NAMALWA (cell line): Measurements from ENCODE around the gene SEC14L3.
A peak's percentile ranks its signal among the peaks of the same experiment; 100 is the strongest.

ENCODE experiments used
- DNase-seq: peaks from one replicate; pipeline ENCODE4 v3.0.0-alpha.2; 2015; ENCODE audit warnings: low spot score

The SEC14L3 gene

DNA sequence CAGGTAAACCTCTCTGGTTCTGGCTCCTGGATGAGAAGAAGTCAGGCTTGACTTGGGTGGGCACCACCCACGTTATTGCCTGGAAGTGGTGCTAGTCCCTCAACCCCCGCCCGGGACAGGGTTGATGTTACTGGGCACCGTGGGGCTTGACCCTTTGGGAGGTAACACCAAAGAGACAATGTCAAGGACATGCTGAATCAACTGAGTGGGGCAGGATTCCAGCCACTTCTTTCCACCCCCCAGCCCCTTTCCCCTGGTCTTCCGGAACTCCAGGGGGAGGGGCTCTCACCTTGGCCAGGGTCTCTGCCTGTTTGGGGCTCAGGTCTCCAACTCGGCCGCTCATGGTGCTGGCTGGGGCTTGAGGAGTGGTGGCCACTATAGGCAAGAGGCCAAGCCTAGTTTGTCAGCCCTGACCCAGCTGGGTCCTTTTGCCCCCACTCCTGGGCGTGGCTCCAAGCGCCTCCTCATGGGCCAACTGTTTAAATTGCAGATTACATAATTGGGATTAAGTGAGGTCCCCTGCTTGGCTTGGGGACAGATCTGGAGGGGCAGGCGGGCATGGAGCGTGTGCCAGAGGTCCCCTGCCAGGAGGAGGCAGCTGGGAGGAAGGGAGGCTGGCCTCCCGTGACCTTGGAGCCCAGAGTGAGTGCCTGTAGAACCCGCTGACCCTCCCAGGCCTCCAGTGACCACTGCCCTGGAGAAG is at the start of gene SEC14L3:
Gene SEC14L3 (minus strand): TSS at position 402 of the 703 bp plus-strand sequence. CDS start 59 bp downstream, at position 343.
- no peak for DNase-seq

DNA sequence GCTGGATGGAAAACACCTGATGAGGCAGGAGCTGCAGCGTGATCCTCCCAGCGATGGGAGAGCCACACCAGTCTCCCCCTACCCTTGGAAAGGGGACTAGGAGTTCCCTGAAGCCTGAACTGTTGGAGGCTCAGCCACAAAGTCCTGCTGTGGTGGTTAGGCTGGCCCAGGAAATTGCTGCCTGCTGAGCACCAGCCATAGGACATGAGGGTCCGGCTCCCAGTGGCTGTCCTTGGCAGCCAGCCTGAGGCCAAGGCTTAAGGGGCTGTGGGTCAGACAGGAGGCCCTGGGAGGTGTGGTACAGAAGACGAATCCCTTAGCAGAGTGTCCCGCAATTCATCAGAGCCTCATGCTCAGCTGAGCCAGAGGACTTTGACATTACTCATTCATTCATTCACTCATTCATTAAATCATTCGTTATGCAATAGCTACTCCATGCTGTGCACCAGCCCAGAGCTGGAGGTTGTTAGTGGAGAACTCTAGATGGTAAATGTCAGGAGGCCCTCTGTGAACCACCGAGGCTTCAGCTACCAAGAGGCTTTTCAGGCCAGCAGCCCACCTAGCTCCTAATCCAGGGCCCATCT is 48.1 kb upstream of the SEC14L3 start:
- no peak for DNase-seq

GRCh38 chr22:30516731-30517130 is 44.9 kb upstream of the SEC14L3 start:
- no peak for DNase-seq

DNA sequence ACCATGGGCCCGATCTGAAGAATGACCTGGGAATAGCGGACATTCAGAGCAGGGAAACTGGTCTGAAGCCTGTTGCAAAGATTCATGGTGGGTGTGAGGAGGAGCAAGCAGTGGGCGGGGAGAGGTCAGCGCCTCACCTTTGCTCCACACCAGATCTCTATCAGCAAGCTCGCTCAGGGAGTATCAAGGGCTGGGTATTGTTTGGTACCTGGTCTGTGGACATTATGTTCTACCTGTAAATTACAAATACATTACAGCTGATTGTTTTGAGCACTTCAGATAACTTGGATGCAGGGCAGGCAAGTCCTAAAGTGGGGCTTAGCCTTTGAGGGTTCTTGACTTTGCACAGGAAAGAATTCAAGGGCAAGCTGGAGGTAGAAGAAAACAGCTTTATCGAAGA is 44.5 kb upstream of the SEC14L3 start:
- DNase-seq = no peak

DNA sequence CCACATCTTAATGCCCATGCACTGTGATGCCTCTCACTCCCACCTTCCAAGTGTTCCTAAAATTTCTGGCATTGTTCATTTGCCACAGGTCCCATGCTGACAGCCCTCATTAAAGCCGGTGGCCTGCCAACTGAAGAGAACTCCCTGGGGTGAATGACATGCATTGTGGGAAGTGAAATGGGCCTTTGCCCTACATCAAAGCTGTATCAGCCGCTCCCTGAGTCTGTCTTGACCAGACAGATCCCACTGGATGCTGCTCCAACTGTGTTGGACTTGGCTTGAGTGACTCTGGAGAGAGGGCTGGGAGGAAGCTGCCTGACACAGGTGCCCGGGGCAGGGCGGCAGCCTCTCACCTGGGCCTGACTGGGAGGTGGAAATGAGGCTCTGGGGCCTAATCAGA is 42.4 kb upstream of the SEC14L3 start:
- DNase-seq = no peak

- no peak for DNase-seq
These were observed 41.6 kb upstream of the SEC14L3 start for GRCh38 chr22:30513462-30513861.

DNA sequence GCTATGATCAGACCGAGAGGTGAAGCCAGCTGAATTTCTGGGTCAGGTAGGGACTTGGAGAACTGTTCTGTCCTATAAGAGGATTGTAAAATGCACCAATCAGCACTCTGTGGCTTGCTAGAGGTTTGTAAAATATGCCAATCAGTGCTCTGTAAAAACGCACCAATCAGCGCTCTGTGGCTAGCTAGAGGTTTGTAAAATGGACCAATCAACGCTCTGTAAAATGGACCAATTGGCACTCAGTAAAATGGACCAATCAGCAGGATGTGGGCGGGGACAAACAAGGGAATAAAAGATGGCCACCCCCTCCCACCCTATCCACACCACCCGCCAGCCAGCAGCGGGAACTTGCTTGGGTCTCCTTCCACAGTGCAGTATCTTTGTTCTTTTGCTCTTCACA is 40.1 kb upstream of the SEC14L3 start:
- peak; percentile 42 for DNase-seq

DNA sequence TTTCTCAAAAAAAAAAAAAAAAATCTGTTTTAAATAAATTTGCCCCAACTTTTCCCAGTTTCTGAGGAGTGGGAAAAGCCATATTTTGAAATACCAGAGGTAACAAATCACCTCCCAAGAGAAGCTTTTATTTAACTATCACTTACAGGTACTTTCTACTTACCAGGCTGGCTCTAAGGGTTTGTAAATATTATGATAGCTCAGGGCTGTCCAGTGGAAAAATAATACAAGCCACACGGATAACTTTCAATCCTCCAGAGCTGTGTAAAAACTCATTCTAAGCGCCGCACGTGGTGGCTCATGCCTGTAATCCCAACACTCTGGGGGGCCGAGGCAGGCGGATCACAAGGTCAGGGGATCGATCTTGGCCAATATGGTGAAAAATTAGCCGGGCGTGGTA is 39.3 kb upstream of the SEC14L3 start:
- no peak for DNase-seq

GRCh38 chr22:30508216-30508615 is 36.4 kb upstream of the SEC14L3 start:
- no peak for DNase-seq

GRCh38 chr22:30507670-30508069 is 35.9 kb upstream of the SEC14L3 start:
- no peak for DNase-seq

DNA sequence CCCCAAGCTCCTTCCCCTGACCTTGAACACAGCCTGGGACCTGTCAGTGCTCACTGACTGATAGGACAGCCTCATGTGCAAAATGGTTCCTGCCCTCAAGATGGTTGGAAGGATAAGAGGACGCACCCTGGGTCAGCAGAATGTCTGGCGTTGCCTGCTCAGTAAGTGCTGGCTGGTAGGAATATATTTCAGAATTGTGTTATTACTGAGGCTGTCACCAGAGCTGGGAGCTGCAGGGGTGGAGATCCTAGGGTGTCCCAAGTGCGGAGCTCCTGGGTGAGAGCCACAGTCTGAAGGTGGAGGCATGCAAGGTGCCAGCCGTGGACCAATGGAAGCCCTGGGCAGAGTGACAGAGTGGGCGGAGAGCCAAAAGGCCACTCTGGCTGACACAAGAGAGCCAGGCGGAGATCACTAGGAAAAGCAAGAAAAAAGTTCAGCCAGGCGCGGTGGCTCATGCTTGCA is 34.7 kb upstream of the SEC14L3 start:
- DNase-seq = no peak

- DNase-seq = no peak
These were observed 31.7 kb upstream of the SEC14L3 start for GRCh38 chr22:30503551-30503950.

GRCh38 chr22:30502911-30503310 is 31.1 kb upstream of the SEC14L3 start:
- DNase-seq = no peak

- DNase-seq = no peak
These were observed 30.3 kb upstream of the SEC14L3 start for GRCh38 chr22:30502153-30502552.

DNA sequence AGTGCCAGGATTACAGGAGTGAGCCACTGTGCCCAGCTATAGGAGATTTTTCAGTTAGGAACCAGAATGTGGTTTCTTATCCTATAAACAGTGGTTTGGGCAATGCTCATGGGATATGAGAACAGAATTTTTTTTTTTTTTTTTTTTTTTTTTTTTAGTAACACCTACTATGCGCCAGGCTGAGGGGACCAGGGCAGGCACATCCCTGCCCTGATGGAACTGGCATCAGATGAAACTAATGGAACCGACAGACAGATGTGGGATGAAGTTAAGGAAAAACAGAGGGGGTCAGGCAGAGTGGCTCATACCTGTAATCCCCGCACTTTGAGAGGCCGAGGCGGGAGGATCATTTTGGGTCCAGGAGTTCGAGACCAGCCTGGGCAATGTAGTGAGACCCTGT is 28.8 kb upstream of the SEC14L3 start:
- DNase-seq = no peak

DNA sequence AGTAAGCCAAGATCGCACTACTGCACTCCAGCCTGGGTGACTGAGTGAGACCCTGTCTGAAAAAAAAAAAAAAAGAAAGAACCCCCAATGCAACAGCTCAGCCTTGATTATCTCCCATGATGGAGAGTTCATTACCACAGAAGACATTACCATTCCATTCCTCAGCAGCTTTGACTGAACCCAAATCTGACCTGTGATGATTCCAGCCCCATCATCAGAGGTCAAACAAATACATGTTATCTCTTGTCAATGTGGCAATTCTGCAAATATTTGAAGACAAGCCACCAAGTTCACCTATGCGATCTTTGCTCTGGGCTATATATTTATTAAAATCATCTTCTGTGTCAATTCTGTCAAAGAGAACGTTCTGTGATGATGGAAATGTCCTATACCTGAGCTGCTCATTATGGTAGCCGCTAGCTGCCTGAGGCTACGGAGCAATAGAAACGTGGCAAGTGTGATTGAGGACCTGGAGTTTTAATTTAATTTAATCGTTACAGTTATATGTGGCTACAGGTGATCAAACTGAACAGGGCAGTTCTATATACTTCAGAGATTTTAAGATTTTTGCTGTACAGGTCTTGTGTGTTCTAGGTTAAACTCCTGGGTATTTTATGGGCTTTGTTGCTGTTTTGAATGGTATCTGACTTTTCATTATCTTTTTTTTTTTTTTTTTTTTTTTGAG is 25.8 kb upstream of the SEC14L3 start:
- DNase-seq = no peak

- no peak for DNase-seq
These were observed 23.4 kb upstream of the SEC14L3 start for GRCh38 chr22:30495041-30495784.

GRCh38 chr22:30492144-30492543 is 20.3 kb upstream of the SEC14L3 start:
- DNase-seq = no peak

DNA sequence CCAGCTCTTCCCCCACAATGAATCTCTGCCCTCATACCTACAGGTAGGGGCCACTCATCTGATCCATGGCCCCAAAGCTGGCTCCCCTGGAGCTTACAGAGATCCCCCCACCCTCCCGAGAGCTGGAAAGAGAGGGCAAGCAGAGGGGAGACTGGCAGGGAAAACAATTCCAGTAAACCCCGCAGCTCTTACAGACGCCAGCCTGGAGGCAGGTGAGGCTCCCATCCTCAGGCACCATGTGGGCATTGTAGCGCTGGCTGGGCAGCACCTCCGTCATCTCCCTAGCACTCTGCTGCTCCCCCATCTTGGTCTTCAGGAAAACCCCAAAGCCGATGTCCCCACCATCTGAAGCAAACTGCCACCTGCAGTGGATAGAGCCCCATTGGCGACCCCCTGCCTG is 19.6 kb upstream of the SEC14L3 start:
- no peak for DNase-seq

DNA sequence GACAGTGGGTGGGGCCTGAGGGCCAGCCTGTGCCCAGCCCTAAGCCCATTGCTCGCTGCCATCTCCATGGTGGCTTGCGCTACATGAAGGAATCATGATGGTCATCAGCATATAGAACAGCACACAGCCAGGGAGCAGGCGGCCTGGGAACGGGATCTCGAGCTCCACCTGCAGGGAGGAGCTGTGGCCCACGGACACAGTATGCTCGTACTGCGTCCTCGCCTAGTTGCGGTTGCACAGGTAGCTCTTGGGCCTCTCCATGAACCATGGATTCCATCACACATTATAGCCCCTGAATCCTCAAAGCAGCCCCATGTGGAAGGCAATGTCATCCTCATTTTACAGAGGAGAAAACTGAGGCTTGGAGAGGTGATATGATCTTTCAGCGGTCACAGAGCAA is 18.6 kb upstream of the SEC14L3 start:
- DNase-seq = no peak

DNA sequence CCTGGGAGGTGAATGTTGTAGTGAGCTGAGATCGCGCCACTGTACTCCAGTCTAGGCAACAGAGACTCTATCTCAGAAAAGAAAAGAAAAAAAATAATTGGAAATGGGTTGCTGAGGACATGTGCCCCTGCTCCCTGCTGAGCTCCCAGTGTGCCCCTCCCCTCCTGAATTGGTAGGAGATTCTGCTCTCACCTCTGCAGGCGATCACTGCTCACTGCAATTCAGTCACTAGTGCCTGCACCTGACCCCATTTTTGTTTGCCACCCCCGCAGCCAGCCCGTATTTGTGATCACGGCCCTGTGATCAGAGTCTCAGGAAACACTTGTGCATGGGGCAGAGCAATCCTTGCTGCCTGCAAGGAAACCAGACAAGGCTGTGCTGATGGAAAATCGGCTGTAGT is 16.3 kb upstream of the SEC14L3 start:
- peak; percentile 15 for DNase-seq

DNA sequence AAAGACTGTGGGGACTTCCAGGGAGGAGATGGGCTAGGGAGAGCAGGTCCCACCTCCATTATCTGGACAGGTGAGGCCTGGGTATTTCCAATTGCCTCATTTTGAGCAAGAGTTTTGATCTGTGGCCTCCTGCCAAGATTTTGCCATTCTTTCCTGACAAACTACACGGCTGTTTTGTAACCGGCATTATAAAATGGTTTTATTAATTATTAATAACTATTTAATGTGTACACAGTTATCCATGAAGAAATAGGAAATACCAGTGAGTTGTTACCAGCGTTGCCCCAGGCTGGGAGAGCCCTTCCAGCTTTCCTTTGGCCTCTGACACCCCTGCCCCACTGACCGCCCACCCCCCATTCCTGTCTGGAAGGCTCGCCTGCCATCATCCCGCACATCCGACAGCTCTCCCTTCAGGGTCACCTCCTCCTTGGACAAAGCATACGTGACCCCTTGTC is 14.9 kb upstream of the SEC14L3 start:
- no peak for DNase-seq

DNA sequence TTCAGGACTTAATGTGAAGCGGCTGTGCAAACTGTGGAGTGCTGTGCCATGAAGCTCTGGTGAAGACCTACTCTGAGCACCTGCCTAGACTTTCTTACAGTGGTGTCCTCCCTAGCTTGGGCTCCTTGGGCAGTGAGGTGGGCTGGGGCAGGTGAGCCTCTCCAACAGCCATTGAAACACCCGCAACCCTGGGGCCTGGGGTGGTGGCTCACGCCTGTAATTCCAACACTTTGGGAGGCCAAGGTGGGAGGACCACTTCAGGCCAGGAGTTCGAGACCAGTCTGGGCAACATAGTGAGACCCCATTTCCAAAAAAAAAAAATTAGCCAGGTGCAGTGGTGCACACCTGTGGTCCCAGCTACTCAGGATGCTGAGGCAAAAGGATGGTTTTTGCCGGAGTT is 14.3 kb upstream of the SEC14L3 start:
- no peak for DNase-seq
